Measurements from ENCODE around the gene ADAMTSL1.

DNA sequence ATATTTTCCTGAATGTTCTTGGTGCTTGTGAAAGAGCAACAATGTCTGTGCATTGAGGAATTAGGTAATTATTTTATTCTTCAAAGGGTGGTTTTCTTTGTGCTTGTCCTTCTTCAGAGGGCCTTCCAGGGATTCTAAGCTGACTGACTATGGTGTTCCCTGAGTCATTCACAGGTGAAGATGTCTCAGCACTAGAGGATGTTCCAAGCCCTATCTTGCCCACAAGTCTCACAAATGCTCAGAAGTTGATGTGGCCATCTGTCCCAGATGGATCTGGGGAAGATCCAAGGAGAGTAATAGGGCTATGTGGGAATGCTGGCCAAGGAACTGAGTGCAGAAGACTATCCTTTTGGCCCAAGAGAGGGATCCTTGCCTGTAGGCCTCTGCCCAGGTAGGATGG is 120.9 kb downstream of the ADAMTSL1 start:
- no peak for TF ChIP-seq EP300 (IDR thresholded peaks at IDR 0.05; ENCODE audit: low read depth)
- no peak for TF ChIP-seq POLR2A (IDR thresholded peaks at IDR 0.05)
- TF ChIP-seq, protein P1, sequence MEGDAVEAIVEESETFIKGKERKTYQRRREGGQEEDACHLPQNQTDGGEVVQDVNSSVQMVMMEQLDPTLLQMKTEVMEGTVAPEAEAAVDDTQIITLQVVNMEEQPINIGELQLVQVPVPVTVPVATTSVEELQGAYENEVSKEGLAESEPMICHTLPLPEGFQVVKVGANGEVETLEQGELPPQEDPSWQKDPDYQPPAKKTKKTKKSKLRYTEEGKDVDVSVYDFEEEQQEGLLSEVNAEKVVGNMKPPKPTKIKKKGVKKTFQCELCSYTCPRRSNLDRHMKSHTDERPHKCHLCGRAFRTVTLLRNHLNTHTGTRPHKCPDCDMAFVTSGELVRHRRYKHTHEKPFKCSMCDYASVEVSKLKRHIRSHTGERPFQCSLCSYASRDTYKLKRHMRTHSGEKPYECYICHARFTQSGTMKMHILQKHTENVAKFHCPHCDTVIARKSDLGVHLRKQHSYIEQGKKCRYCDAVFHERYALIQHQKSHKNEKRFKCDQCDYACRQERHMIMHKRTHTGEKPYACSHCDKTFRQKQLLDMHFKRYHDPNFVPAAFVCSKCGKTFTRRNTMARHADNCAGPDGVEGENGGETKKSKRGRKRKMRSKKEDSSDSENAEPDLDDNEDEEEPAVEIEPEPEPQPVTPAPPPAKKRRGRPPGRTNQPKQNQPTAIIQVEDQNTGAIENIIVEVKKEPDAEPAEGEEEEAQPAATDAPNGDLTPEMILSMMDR (IDR thresholded peaks at IDR 0.05): no peak

Measured in transverse colon (tissue), 3 donors.